Endothelial cell of umbilical vein (primary cell): ENCODE data around the gene NTN3. TPM values are rescaled to one million over a fixed set of nuclear protein-coding genes. Genes with fewer than 3 reads are reported as not detected.

Source experiments
- BruUV-seq: library from RNA; stranded (reverse); fragments of 400-500 nt; replicated peaks from 2 replicates; lab custom pipeline; 2021; lab: Mats Ljungman, UMichigan
- CTCF ChIA-PET: fragments of 300-600, 350-600 bp; sonication (Branson Sonifier 250); formaldehyde crosslinking; loops from one replicate; lab custom pipeline; 2021; ENCODE audit warnings: antibody characterized with exemption, inconsistent platforms; lab: Charles Lee
- POLR2A ChIA-PET: fragments of 300-600, 350-600 bp; sonication (Branson Sonifier 250); formaldehyde crosslinking; loops from one replicate; lab custom pipeline; 2021; ENCODE audit warnings: antibody characterized with exemption, inconsistent platforms; lab: Charles Lee
- DNase-seq: peaks from one replicate; pipeline ENCODE4 v3.0.0-alpha.2; 2011; ENCODE audit warnings: low read depth, low spot score
- FAIRE-seq: peaks from 2 replicates; lab custom pipeline; 2011; peaks lifted over from hg19 to GRCh38; lab: Jason Lieb, UNC
- H2AFZ ChIP-seq: 2 replicates; pipeline ENCODE4 v1.6.0; 2012; ENCODE audit warnings: low read depth, low read length, control low read depth, inconsistent platforms
- H3K27ac ChIP-seq: 2 replicates; pipeline ENCODE4 v1.5.1; 2011; ENCODE audit warnings: low read depth, mild to moderate bottlenecking, control low read depth, low read length, moderate library complexity; ENCODE audit not compliant: insufficient read depth
- H3K27me3 ChIP-seq, 2 experiments: 2 replicates each; pipeline versions ENCODE4 v1.6.0 to v1.6.1; 2011; ENCODE audit warnings: low read length in 2 of 2, mixed read lengths in 1 of 2; ENCODE audit not compliant: control insufficient read depth in 2 of 2, insufficient read depth in 2 of 2
- H3K36me3 ChIP-seq, 2 experiments: 2 replicates in 1 of 2; 3 replicates in 1 of 2; pipeline ENCODE4 v1.5.1; 2011; ENCODE audit warnings: low read length in 2 of 2, mild to moderate bottlenecking in 1 of 2, moderate library complexity in 1 of 2; ENCODE audit not compliant: control insufficient read depth in 2 of 2, insufficient read depth in 2 of 2; ENCODE audit errors: extremely low read depth in 1 of 2
- H3K4me1 ChIP-seq: 3 replicates; pipeline ENCODE4 v1.5.1; 2011; ENCODE audit warnings: mild to moderate bottlenecking, low read length; ENCODE audit not compliant: control insufficient read depth, insufficient read depth; ENCODE audit errors: extremely low read depth
- H3K4me2 ChIP-seq: 2 replicates; pipeline ENCODE4 v1.6.1; 2011; ENCODE audit warnings: low read length, control low read depth, mixed read lengths; ENCODE audit not compliant: insufficient read depth
- H3K4me3 ChIP-seq, 3 experiments: fragments of 200-600 bp in 1 of 3; sonication (generic), shearing (Covaris generic) in 1 of 3; replicated peaks in 1 of 3; 2 replicates each; pipeline ENCODE4 v1.5.1; 2011 to 2016; ENCODE audit warnings: control low read depth in 3 of 3, low read length in 3 of 3, mild to moderate bottlenecking in 2 of 3, inconsistent platforms in 1 of 3, low read depth in 1 of 3, moderate library complexity in 1 of 3; ENCODE audit not compliant: insufficient read depth in 1 of 3
- H3K79me2 ChIP-seq: 2 replicates; pipeline ENCODE4 v1.6.0; 2012; ENCODE audit warnings: low read length, inconsistent platforms; ENCODE audit not compliant: control insufficient read depth, insufficient read depth
- H3K9ac ChIP-seq: replicated peaks from 2 replicates; pipeline ENCODE3; 2011; ENCODE audit warnings: low read length, control low read depth; ENCODE audit not compliant: insufficient read depth; ENCODE audit errors: extremely low read depth
- H3K9me1 ChIP-seq: replicated peaks from 3 replicates; pipeline ENCODE4 v1.6.0; 2011; ENCODE audit warnings: mild to moderate bottlenecking, low read length; ENCODE audit not compliant: control insufficient read depth, insufficient read depth; ENCODE audit errors: extremely low read depth
- H3K9me3 ChIP-seq: replicated peaks from 2 replicates; pipeline ENCODE4 v1.5.1; 2012; ENCODE audit warnings: low read length, inconsistent platforms; ENCODE audit not compliant: control insufficient read depth, insufficient read depth
- H4K20me1 ChIP-seq: replicated peaks from 2 replicates; pipeline ENCODE3; 2011; ENCODE audit warnings: mild to moderate bottlenecking, low read length; ENCODE audit not compliant: control insufficient read depth, insufficient read depth; ENCODE audit errors: extremely low read depth
- CTCF ChIP-seq, 2 donors: IDR thresholded peaks; 1 replicate in 1 of 2; 2 replicates in 1 of 2; pipeline ENCODE4 v1.5.1; 2011; ENCODE audit warnings: low read length in 2 of 2, mild to moderate bottlenecking in 2 of 2, moderate library complexity in 2 of 2, control low read depth in 1 of 2, inconsistent platforms in 1 of 2, low read depth in 1 of 2; ENCODE audit not compliant: insufficient read depth in 1 of 2; ENCODE audit errors: extremely low read depth in 1 of 2
- EZH2 ChIP-seq: IDR thresholded peaks from 2 replicates; pipeline ENCODE4 v1.6.1; 2012; ENCODE audit warnings: borderline replicate concordance, low read depth, mild to moderate bottlenecking, moderate library complexity, low read length, inconsistent platforms; ENCODE audit not compliant: severe bottlenecking
- FOS ChIP-seq: IDR thresholded peaks from 2 replicates; pipeline ENCODE4 v1.6.1; 2011; ENCODE audit warnings: mild to moderate bottlenecking, low read length, moderate library complexity, borderline replicate concordance; ENCODE audit not compliant: insufficient read depth
- GATA2 ChIP-seq: IDR thresholded peaks from 2 replicates; pipeline ENCODE4 v1.7.0; 2011; ENCODE audit warnings: low read depth, mild to moderate bottlenecking, moderate library complexity, mixed read lengths, low read length; ENCODE audit not compliant: insufficient read length, insufficient read depth
- JUN ChIP-seq: IDR thresholded peaks from 2 replicates; pipeline ENCODE4 v1.6.1; 2011; ENCODE audit warnings: borderline replicate concordance, low read depth; ENCODE audit not compliant: insufficient read length, insufficient read depth
- MAX ChIP-seq: IDR thresholded peaks from 2 replicates; pipeline ENCODE4 v1.6.1; 2011; ENCODE audit not compliant: insufficient read depth, insufficient read length
- MYC ChIP-seq: IDR thresholded peaks from one replicate; pipeline ENCODE4 v1.6.1; 2011; ENCODE audit warnings: mild to moderate bottlenecking, low read depth, low read length
- POLR2A ChIP-seq: IDR thresholded peaks from 2 replicates; pipeline ENCODE4 v1.6.1; 2012; ENCODE audit warnings: low read depth, mild to moderate bottlenecking, control low read depth, low read length
- POLR2AphosphoS5 ChIP-seq: IDR thresholded peaks from 2 replicates; pipeline ENCODE4 v1.6.1; 2012; ENCODE audit warnings: low read depth, mild to moderate bottlenecking, control low read depth, low read length, moderate library complexity; ENCODE audit not compliant: insufficient read depth
- dilution Hi-C: fragments of 300-500 bp; cut with MboI; formaldehyde crosslinking; loops from one replicate; pipeline ENCODE4 v1.15.0; 2019; ENCODE audit warnings: low sequenced_read_pairs; ENCODE audit not compliant: extremely low pct_ligation_motif_present
- intact Hi-C: fragments of 100-400 bp; cut with micrococcal nuclease; formaldehyde crosslinking; loops from one replicate; pipeline ENCODE4 v1.10.0; 2022
- polyA plus RNA-seq, 4 experiments: library from polyadenylated mRNA; depleted of rRNA in 3 of 4; stranded (reverse) in 3 of 4; unstranded in 1 of 4; fragments of >200 nt; gene quantifications; 2 replicates each; pipeline versions ENCODE4 v1.2.1 to v1.2.3, GENCODE V29; 2011 to 2012; ENCODE audit warnings: missing spikeins in 1 of 4
- total RNA-seq: library from RNA; stranded (reverse); gene quantifications from 2 replicates; pipeline ENCODE4 v1.2.3, GENCODE V29; 2021

Gene NTN3
- total and polyA plus RNA-seq, 2 donors (not counting 3 experiments of a cell fraction or from before 2014, with no cell fraction given), result 0.15 TPM; not detected in 1

- Histone ChIP-seq H3K4me2 (no peak overlapping the region), H3K4me1 (no peaks in the 10 kb centered on the region), H3K9ac (no peak overlapping the region), H3K79me2 (peaks cover 1% of the 10 kb centered on the region), H3K36me3 (peaks cover 21 to 39% of the 10 kb centered on the region in 2 experiments), H3K9me1 (no peaks in the 10 kb centered on the region), H3K27ac (no peak overlapping the region), H3K27me3 (no peaks in the 10 kb centered on the region), H3K4me3 (no peak overlapping the region), H3K9me3 (no peaks in the 10 kb centered on the region), H2AFZ (no peak overlapping the region), H4K20me1 (no peaks in the 10 kb centered on the region)
- POLR2A ChIA-PET, result no interaction called here
- dilution Hi-C loops, result no loop called here
- DNase-seq (no peak), FAIRE-seq (no peak)
- TF ChIP-seq FOS, result no peak
- no peak for TF ChIP-seq JUN
- TF ChIP-seq GATA2, result no peak
- no peak for TF ChIP-seq CTCF (IDR thresholded peaks at IDR 0.05; ENCODE audit: extremely low read depth in 1 of 2, insufficient read depth in 1 of 2, low read depth in 1 of 2, low read length in 2 of 2)
- TF ChIP-seq POLR2AphosphoS5, result no peak
- no peak for TF ChIP-seq POLR2A
- TF ChIP-seq MAX, result no peak
- no peak for TF ChIP-seq MYC
- TF ChIP-seq EZH2, result no peak
- BruUV-seq, result no TSS peak
- CTCF ChIA-PET, result interaction anchor here (1.7 kb wide), 1 partner anchor 50 kb away, joined by 6 read pairs; no protein-coding TSS in a partner anchor
- intact Hi-C loops, result no loop called here
Measured at GRCh38 chr16:2450975-2451381, 20.1 kb upstream of the NTN3 start.
